ENCODE data around the gene SLC18B1. TPM values are rescaled to one million over a fixed set of nuclear protein-coding genes. Genes with fewer than 3 reads are reported as not detected.

Gene SLC18B1
- total RNA-seq, 4 donors from 2014 or later = 13.4 to 42.0 (median 19.5) TPM

DNA sequence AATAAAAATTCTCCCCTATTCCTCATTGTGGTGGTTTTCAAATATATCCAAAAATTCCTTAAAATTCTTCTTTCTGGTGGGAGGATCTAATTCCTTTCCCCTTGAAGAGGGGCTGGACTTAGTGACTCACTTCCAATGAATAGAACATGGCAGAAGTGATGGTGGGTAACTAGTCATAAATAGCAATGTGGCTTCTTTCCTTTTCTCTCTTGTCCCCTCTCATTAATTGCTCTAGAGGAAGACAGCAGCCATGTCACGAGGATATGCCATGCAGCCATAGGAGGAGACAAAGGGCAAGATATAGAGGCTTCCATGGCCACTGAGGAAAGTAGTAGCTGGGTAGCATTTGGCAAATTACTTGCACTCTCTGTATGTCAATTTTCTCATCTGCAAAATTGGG, 46.6 kb downstream of the SLC18B1 start:
- TF ChIP-seq CTCF (IDR thresholded peaks at IDR 0.05; ENCODE audit: low read depth) = no peak

DNA sequence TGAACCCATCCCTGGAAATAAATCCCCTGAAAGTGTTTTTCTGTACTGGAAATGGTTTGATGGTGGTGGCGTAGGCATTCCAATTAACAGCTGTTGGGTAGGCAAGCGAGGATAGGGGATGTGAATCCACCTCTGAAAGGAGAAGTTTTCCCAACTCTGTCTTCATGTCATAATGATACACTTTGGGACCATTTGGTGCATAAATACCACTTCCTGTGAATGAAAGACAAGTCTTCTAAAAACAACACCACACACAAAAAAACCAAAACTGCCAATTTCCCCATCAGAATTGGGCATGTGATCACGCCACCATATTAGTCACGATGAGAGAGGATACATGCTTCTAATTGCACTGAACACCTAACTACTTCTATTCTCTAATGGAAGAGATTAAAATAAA, 47.1 kb downstream of the SLC18B1 start:
- no peak for TF ChIP-seq CTCF (IDR thresholded peaks at IDR 0.05; ENCODE audit: low read depth)

- no peak for TF ChIP-seq CTCF (IDR thresholded peaks at IDR 0.05; ENCODE audit: low read depth)
These were observed 47.8 kb downstream of the SLC18B1 start for GRCh38 chr6:132750455-132751248.

- no peak for TF ChIP-seq CTCF (IDR thresholded peaks at IDR 0.05; ENCODE audit: low read depth)
These were observed 49.3 kb downstream of the SLC18B1 start for GRCh38 chr6:132749111-132749510.

- no peak for TF ChIP-seq CTCF (IDR thresholded peaks at IDR 0.05; ENCODE audit: low read depth)
These were observed 50.0 kb downstream of the SLC18B1 start for GRCh38 chr6:132748446-132748845.

DNA sequence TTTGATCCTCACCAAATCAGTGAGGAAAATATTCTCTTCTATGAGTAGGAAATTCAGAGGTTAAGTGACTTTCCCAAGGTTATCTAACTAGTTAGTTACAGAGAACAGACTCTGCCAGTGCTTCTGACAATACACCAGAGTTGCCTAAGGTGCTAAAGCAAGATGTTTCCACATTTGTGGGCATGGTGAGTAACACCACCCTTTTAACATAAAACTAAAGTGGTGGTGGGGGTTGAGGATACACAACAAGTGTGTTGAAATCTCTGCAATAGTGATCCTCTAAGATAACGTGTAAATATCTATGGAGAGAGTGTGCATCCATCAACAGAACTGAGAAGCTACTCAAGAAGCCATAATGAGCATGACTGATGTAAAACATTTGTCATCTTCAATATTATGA, 52.4 kb downstream of the SLC18B1 start:
- TF ChIP-seq CTCF (IDR thresholded peaks at IDR 0.05; ENCODE audit: low read depth) = no peak

DNA sequence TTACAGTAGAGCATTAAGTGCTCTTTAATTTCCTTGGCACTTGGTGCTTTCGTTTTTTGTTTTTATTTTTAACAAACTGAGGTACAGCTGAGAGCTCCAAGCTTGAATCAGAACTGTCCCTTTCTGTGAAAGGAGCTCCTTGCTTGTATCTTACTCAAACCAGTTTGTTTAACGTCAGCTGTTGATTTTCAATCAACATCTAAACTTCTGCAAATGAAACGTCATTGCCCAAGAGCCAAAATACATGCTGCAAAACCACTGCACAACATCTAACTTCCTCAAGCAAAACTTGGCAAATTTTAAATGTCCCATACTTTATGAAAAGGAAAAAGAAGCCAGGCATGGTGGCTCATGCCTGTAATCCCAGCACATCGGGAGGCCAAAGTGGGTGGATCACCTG, 55.9 kb downstream of the SLC18B1 start:
- TF ChIP-seq CTCF (IDR thresholded peaks at IDR 0.05; ENCODE audit: low read depth) = no peak

Measured in subcutaneous adipose tissue (tissue), 4 donors.